Measurements from ENCODE around the gene LRTM2.

DNA sequence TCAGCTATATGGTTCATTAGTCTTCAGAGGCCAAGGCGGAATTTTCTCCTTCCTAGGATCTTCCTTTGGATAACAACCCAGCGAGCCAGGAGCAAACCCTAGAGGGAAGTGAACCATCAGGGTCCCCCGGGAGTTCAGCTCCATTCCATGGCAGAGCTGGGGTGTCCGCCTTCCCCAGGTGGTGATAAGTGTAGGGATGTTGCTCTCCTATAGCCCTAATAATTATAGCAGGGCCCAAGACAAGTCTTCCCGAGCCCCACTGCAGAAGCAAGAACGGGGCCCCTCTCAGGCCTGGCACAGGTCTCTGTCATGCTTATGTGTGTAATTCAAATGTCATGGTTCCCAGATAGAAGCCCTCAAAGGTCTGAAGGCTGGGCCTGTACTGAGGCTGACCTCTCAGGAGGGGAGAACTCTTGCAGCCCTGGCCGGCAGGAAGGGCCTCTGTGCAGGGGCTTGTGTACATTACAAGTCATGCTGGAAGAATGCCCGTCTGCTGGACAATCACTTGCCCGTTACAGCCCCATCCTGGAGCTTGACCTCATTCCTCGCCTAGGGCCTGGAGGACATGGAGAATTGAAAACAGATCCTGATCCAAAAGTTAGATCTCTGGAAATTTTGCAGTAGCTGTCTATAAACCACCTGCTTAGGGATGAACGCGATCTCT, 17.3 kb downstream of the LRTM2 start:
- TF ChIP-seq, protein P1, sequence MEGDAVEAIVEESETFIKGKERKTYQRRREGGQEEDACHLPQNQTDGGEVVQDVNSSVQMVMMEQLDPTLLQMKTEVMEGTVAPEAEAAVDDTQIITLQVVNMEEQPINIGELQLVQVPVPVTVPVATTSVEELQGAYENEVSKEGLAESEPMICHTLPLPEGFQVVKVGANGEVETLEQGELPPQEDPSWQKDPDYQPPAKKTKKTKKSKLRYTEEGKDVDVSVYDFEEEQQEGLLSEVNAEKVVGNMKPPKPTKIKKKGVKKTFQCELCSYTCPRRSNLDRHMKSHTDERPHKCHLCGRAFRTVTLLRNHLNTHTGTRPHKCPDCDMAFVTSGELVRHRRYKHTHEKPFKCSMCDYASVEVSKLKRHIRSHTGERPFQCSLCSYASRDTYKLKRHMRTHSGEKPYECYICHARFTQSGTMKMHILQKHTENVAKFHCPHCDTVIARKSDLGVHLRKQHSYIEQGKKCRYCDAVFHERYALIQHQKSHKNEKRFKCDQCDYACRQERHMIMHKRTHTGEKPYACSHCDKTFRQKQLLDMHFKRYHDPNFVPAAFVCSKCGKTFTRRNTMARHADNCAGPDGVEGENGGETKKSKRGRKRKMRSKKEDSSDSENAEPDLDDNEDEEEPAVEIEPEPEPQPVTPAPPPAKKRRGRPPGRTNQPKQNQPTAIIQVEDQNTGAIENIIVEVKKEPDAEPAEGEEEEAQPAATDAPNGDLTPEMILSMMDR (IDR thresholded peaks at IDR 0.05; ENCODE audit: insufficient read depth, low read length), result no peak
- TF ChIP-seq GABPA (IDR thresholded peaks at IDR 0.05; ENCODE audit: low read depth) (no peak), SPI1 (IDR thresholded peaks at IDR 0.05; ENCODE audit: borderline replicate concordance, low read depth) (no peak), POLR2AphosphoS5 (IDR thresholded peaks at IDR 0.05; ENCODE audit: low read depth) (no peak)
- TF ChIP-seq, protein P2, sequence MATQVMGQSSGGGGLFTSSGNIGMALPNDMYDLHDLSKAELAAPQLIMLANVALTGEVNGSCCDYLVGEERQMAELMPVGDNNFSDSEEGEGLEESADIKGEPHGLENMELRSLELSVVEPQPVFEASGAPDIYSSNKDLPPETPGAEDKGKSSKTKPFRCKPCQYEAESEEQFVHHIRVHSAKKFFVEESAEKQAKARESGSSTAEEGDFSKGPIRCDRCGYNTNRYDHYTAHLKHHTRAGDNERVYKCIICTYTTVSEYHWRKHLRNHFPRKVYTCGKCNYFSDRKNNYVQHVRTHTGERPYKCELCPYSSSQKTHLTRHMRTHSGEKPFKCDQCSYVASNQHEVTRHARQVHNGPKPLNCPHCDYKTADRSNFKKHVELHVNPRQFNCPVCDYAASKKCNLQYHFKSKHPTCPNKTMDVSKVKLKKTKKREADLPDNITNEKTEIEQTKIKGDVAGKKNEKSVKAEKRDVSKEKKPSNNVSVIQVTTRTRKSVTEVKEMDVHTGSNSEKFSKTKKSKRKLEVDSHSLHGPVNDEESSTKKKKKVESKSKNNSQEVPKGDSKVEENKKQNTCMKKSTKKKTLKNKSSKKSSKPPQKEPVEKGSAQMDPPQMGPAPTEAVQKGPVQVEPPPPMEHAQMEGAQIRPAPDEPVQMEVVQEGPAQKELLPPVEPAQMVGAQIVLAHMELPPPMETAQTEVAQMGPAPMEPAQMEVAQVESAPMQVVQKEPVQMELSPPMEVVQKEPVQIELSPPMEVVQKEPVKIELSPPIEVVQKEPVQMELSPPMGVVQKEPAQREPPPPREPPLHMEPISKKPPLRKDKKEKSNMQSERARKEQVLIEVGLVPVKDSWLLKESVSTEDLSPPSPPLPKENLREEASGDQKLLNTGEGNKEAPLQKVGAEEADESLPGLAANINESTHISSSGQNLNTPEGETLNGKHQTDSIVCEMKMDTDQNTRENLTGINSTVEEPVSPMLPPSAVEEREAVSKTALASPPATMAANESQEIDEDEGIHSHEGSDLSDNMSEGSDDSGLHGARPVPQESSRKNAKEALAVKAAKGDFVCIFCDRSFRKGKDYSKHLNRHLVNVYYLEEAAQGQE (IDR thresholded peaks at IDR 0.05; ENCODE audit: insufficient replicate concordance, low read depth), result no peak

All from HL-60 (cell line).